Stimulated activated CD4-positive, alpha-beta T cell treated with anti-CD3 and anti-CD28 coated beads, TNF-alpha, amount 100 ng/mL, for 1 hour (primary cell): ENCODE measurements around the gene CST7.
"Not testable (repeated sequence)": the region's sequence is repeated elsewhere in the genome, so short reads cannot be mapped to it uniquely, and the experiment has no call there.

Experiments used
- DNase-seq, 3 donors: peaks; one replicate each; pipeline ENCODE4 v3.0.0-alpha.2; 2020; ENCODE audit warnings: low read depth in 3 of 3, low spot score in 1 of 3

Gene CST7

DNA sequence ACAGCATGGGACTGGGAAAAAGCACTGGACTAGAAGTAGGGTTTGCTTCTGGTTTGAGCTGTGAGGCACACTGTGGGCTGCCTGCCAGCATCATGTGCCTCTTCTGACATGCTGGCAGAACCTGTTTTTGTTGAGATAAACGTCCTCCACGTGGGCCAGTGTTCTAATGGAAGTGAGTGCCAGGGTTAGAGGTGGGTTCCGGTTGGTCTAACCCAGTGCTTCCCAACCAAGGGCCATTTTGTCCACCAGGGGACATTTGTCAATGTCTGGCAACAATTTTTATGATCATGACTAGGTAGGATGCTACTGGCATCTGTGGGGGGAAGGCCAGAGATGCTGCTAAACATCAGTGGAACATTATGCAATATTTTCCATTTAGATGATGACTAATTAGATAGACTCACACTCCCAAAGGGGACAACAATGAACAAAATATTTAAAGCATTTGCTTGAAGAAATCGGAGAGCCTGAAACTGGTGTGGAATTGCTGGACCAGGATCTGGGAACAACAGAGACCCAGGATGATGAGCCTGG, 51.3 kb downstream of the CST7 start:
- DNase-seq, result no peak

GRCh38 chr20:25001323-25001722, 52.3 kb downstream of the CST7 start:
- DNase-seq, result not testable (repeated sequence)

GRCh38 chr20:25003002-25003401, 53.9 kb downstream of the CST7 start:
- DNase-seq, result no peak

DNA sequence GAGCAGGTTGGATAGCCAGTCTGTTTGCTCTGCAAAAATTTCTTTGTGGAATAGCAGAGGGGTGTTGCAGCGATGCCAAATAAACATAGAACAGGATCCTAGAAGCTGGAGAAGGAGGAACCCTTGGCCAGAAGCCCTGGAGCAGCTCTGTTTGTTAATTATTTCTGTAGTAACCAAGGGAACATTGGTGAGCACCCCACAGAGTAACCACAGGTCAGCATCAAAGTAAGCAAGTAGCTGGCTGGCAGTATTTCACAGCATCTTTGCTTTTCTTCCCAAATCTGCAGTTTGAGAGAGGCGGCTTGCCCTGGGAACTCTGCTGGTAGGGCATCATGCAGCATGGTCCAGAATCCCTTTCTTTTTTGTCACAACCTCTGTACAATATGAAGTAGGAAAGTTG, 56.2 kb downstream of the CST7 start:
- no peak for DNase-seq

DNA sequence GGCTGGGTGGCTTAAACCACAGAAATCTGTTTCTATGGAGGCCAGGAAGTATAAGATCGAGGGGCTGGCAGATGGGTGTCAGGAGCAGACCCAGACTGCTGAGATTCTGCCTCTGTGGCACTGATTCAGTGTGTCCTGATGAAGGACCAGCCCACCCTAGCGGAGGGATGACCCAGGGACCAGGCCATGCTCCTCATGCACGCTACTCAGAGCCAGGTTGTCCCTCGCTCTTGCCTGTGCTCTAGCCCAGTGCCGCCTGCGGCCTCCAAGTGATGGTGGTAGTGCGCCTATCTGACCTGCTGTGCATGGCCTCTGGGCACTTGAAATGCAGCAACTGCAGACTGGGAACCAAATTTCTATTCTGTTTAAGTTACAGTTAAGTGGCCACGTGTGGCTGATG, 56.6 kb downstream of the CST7 start:
- no peak for DNase-seq

DNA sequence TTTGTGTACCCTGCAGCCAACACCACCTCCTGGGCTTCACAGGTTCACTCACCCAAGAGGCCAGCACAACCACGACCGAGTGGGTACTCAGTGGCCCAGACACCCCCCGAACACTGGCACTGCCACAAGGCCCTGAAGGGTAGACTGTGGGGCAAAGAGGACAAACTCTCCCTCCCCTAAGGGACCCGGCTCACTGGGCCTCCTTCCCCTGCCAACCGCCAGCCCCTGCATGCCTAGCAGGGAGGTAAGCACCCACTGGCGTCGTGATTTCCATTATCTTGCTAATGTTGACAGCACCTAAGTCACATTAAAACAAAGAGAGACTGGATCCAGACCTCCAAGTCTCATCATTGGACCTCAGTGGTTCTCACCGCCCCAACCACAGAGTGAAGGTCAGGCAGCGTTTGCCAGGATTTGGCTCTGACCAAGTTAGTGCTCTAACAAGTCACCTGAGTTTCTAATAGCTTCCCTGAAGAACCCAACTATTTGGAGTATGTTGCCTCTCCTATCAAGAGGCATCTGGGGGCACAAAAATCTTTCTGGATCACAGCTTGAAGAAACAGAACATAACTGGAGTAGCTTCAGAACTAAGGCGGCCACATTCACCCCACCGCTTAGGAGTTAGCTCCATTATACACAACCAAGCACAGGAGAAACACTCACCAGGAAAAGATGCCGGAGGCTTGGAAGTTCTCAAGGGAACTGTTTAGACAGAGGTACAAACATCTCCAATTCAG, 57.5 kb downstream of the CST7 start:
- no peak for DNase-seq

DNA sequence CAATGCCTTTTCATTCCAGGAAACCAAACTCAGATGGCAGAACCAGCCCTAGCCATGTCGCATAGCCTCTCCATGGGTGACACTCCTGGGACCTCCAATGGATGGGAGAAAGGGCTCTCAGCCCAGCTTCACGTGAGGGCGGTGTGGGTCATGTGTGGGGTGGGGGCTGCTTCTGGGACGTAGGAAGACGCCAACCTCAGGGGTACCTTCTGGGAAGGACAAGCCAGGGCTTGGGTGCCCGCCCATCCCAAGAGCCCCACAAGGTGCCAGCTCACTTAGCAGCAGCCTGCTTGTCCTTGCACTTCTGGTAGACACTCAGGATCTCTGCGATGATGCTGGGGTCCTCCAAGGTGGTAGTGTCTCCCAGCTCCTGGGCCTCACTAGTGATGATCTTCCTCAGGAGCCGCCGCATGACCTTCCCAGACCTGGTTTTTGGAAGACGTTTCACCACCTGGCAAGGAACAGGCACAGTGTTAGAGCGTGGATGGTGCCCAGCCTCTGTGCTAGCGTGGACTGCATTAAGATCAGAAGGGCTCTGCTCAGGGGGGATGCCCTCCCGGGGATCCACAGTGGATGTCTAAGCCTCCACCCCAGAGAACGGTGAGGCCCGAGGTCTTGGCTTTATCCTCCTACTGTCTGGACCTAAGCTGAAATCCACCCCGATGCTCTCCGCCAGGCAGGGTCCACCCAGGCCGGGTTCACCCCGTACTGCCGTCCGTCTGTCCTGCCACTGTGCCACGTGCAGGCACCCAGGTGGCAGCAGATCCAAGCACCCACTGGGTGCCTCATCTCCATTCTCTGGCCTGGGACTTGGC, 58.6 kb downstream of the CST7 start:
- no peak for DNase-seq

GRCh38 chr20:25008388-25009217, 59.5 kb downstream of the CST7 start:
- no peak for DNase-seq
